Cortex of kidney (tissue), 1 donor: ENCODE results near the gene MRGPRX2.

Source experiments
- DNase-seq: peaks from one replicate; lab custom pipeline; 2025; lab: John Stamatoyannopoulos, UW

MRGPRX2 gene

GRCh38 chr11:19075636-19076035 is 15.1 kb upstream of the MRGPRX2 start:
- DNase-seq, result no peak

- DNase-seq, result no peak
Observed at GRCh38 chr11:19073454-19074415, 13.2 kb upstream of the MRGPRX2 start.

- DNase-seq, result no peak
Observed at GRCh38 chr11:19072464-19072863, 11.9 kb upstream of the MRGPRX2 start.

- no peak for DNase-seq
Observed at GRCh38 chr11:19071255-19071654, 10.7 kb upstream of the MRGPRX2 start.

- no peak for DNase-seq
Observed at GRCh38 chr11:19059833-19060232, 684 bp downstream of the MRGPRX2 start.

DNA sequence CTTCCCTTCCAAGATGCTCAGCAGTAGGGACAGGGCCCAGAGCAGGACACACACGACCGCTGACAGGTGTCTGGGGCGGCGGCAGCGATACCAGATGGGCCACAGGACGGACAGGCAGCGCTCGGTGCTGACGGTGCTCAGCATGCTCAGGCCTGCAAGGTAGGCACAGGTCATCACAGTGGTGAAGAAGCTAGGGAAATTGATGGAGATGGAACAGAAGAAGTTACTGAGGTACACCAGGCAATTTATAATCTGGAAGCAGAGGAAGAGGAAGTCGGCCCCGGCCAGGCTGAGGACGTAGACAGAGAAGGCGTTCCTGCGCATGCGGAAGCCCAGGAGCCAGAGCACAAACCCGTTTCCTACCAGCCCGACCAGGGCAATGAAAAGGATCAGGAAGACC is 4.6 kb downstream of the MRGPRX2 start:
- no peak for DNase-seq

- DNase-seq, result no peak
Observed at GRCh38 chr11:19055016-19055415, 5.5 kb downstream of the MRGPRX2 start.

- no peak for DNase-seq
Observed at GRCh38 chr11:19053909-19054308, 6.6 kb downstream of the MRGPRX2 start.

DNA sequence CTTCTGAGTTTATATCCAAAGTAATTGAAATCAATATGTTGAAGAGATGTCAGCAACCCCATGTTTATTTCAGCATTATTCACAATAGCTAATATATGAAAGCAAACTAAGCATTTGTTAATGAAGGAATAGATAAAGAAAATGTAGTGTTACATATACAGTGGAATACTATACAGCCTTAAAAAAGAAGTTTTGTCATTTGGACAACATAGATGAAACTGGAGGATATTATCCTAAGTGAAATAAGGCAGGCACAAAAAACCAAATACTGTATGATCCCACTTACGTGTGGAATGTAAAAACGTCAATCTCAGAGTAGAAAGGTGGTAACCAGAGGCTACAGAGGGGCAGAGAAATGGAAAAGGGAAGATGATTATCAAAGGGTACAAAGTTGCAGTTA is 10.2 kb downstream of the MRGPRX2 start:
- DNase-seq, result no peak

GRCh38 chr11:19049351-19049750 is 11.2 kb downstream of the MRGPRX2 start:
- no peak for DNase-seq

- no peak for DNase-seq
Observed at GRCh38 chr11:19040051-19040450, 20.5 kb downstream of the MRGPRX2 start.

GRCh38 chr11:19039409-19039808 is 21.1 kb downstream of the MRGPRX2 start:
- DNase-seq, result no peak

- no peak for DNase-seq
Observed at GRCh38 chr11:19032990-19033389, 27.5 kb downstream of the MRGPRX2 start.

GRCh38 chr11:19027829-19028595 is 32.5 kb downstream of the MRGPRX2 start:
- DNase-seq, result no peak

- DNase-seq, result no peak
Observed at GRCh38 chr11:19026862-19027261, 33.7 kb downstream of the MRGPRX2 start.

DNA sequence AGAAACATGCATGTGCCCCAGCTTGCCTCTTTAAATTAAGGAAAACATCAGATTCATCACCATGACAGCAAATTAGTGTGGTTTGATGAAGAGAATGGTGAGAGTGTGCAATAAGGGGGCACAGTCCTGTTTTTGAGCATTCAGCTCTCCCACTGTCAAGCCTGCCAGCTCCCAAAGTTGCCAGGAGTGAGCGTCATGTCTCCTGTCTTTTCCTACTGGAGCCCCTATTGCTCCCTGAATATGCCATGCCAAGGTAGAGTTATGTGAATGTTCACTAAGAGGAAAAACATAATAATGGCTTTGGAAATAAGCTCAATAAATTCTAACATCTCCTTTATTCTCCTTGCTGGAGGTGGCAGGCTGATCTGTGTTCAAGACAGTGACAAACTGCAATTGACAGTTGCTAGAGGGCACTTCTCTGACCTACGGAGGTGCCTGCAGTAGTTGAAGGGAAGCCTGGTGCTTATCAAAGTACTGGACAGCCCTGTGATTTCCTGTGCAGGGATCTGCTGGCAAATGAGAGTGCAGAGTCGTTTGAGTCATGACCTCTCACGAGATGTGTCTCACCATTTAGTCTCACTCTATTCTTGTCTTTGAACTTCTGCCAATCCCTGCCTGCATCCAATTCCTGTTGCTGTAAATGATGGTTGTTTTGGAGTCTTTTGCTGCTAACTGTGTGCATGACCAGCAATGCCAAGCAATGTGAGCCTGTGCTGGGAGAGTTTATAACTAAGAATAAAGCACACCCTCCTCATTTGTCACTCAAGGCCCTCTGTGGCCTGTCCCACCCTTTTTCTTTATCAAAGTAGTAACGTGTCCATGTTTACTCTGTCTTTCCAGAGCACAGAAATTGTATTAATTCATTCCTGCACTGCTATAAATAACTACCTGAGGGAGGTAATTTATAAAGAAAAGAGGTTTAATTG is 34.8 kb downstream of the MRGPRX2 start:
- no peak for DNase-seq

DNA sequence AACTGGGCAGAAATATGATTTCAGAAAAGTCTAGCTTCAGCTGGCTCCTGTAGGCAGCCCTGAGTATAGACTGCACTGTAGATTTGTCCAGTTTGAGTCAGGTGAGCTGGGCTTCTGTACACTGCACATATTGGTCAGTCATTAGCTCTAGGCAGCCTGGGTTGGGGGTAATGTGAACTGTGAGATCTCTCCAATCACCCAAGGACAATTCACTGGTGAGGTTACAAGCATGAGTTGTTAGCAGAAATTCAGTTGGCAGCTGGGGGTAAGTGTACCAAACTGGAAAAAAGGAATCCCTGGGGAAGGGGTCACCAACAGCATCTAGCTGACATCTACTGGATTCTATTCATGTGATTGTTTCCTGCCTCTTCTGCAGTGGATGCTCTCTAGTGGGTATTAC is 39.7 kb downstream of the MRGPRX2 start:
- no peak for DNase-seq

GRCh38 chr11:19018901-19019300 is 41.6 kb downstream of the MRGPRX2 start:
- no peak for DNase-seq

- DNase-seq, result no peak
Observed at GRCh38 chr11:19013181-19013857, 47.2 kb downstream of the MRGPRX2 start.

DNA sequence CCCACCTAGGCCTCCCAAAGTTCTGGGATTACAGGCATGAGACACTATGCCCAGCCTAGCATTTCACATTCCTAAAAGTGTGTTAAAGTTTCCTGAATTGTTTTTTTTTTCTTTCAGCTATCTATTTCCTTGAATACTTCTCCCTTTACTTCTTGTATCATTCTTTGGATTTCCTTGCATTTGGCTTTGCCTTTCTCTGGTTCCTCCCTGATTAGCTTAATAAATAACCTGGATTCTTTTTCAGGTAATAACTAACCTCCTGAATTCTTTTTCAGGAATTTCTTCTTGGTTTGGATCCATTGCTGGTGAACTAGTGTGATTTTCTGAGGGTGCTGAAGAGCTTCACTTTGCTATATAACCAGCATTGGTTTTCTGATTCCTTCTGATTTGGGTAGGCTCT is 47.9 kb downstream of the MRGPRX2 start:
- no peak for DNase-seq
